A673 (cell line): Measurements from ENCODE around the gene TMEM255B. TPM values are rescaled to one million over a fixed set of nuclear protein-coding genes. Genes with fewer than 3 reads are reported as not detected.

Experiments used
- BruUV-seq: library from RNA; stranded (reverse); fragments of 400-500 nt; replicated peaks from 2 replicates; lab custom pipeline; 2021; lab: Mats Ljungman, UMichigan
- CTCF ChIA-PET: fragments of 300-600 bp; sonication (Branson Sonifier 250); formaldehyde crosslinking; loops from one replicate; lab custom pipeline; 2022; ENCODE audit warnings: antibody characterized with exemption; lab: Charles Lee
- POLR2A ChIA-PET: fragments of 300-600 bp; sonication (Branson Sonifier 250); formaldehyde crosslinking; loops from one replicate; lab custom pipeline; 2022; ENCODE audit warnings: antibody characterized with exemption; ENCODE audit not compliant: low non-redundant PET; lab: Charles Lee
- DNase-seq: peaks from one replicate; pipeline ENCODE4 v3.0.0-alpha.2; 2015; ENCODE audit warnings: low spot score
- H3K27ac ChIP-seq: fragments of 200-600 bp; sonication (generic); 2 replicates; pipeline ENCODE4 v1.5.1; 2016; ENCODE audit warnings: mixed run types, low read depth, mild to moderate bottlenecking, mixed read lengths, antibody characterized with exemption, low read length; ENCODE audit not compliant: poor library complexity, severe bottlenecking
- H3K27me3 ChIP-seq: fragments of 200-600 bp; sonication (generic); replicated peaks from 2 replicates; pipeline ENCODE4 v1.6.1; 2017; ENCODE audit warnings: mixed run types, low read depth, mild to moderate bottlenecking, mixed read lengths, antibody characterized with exemption, low read length; ENCODE audit not compliant: insufficient read depth, poor library complexity
- H3K36me3 ChIP-seq: fragments of 200-600 bp; sonication (generic); 2 replicates; pipeline ENCODE4 v1.6.1; 2016; ENCODE audit warnings: mixed run types, mild to moderate bottlenecking, mixed read lengths, antibody characterized with exemption, low read length; ENCODE audit not compliant: insufficient read depth, poor library complexity, severe bottlenecking
- H3K4me1 ChIP-seq: fragments of 200-600 bp; sonication (generic); 2 replicates; pipeline ENCODE4 v1.6.1; 2017; ENCODE audit warnings: mixed run types, mild to moderate bottlenecking, mixed read lengths, antibody characterized with exemption, low read length; ENCODE audit not compliant: insufficient read depth, poor library complexity, severe bottlenecking
- H3K4me3 ChIP-seq: fragments of 200-600 bp; sonication (generic); 2 replicates; pipeline ENCODE4 v1.5.1; 2016; ENCODE audit warnings: low read depth, mixed run types, mild to moderate bottlenecking, mixed read lengths, low read length; ENCODE audit not compliant: poor library complexity, severe bottlenecking
- H3K9me3 ChIP-seq: fragments of 200-600 bp; sonication (generic); 2 replicates; pipeline ENCODE4 v1.6.1; 2016; ENCODE audit warnings: mixed run types, low read depth, mild to moderate bottlenecking, mixed read lengths, antibody characterized with exemption, low read length; ENCODE audit not compliant: poor library complexity, severe bottlenecking
- CTCF ChIP-seq: fragments of 300-800, 200-600 bp; sonication (generic); conservative IDR thresholded peaks from 2 replicates; pipeline ENCODE4 v1.5.1; 2017; ENCODE audit warnings: low read depth, mild to moderate bottlenecking, antibody characterized with exemption, low read length, moderate library complexity, mixed read lengths
- EZH2 ChIP-seq: fragments of 200-600 bp; sonication (generic); IDR thresholded peaks from 2 replicates; pipeline ENCODE4 v1.6.1; 2017; ENCODE audit warnings: borderline replicate concordance, low read depth, mild to moderate bottlenecking, mixed read lengths, antibody characterized with exemption, low read length; ENCODE audit not compliant: poor library complexity, severe bottlenecking
- intact Hi-C: fragments of 100-400 bp; cut with micrococcal nuclease; formaldehyde crosslinking; loops from one replicate; pipeline ENCODE4 v1.10.0; 2022; ENCODE audit not compliant: unreplicated experiment
- total RNA-seq: library from RNA; stranded (reverse); gene quantifications from 2 replicates; pipeline ENCODE4 v1.2.3, GENCODE V29; 2021

Gene TMEM255B
- total RNA-seq, 1 experiment from 2014 or later = 0.06 TPM

DNA sequence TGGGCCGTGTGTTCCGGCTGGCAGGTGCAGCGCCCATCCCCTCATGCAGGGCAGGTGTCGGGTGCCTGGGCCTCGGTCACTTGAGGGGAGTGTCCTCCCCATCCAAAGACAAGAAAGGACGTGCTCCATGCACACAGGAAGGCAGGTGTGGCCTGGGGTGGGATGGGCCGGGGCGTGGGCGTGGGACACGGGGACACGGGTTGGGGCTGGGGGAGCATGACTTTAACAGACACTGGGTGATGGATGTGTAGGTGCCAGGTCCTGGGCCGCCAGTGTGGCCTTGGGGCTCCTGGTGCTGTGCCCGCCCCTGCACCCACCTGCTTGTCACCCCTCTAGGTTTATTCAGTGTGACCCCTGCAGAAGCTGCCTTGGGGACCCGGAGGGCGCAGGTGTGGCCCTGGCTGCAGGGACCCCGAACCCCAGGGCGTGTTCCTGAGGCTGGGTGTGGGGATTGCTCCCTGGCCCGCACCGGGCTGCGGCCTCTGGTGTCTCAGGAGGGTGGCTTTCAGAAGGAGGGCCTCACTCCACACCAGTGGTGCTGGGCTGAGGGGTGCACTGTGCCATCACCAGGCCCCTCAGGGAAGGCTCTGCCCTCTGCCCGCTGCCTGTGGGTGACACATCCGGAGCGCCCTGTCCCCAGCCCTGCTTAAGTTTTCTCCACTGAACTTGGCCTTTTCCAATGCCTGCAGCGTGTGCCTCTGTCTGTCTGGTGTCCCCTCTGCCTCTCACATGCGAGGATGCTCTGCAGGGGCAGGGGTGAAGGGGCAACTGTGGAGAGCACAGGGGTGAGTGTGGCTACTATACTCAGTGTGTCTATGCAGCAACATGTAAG lies 5.2 kb downstream of the TMEM255B start:
- Histone ChIP-seq H3K27me3 (peaks cover 53% of the 10 kb centered on the region), H3K9me3 (no peaks in the 10 kb centered on the region), H3K4me1 (no peaks in the 10 kb centered on the region), H3K27ac (no peak overlapping the region), H3K4me3 (no peak overlapping the region), H3K36me3 (no peaks in the 10 kb centered on the region)
- intact Hi-C loops = no loop called here
- BruUV-seq = no TSS peak
- POLR2A ChIA-PET = no interaction called here
- TF ChIP-seq EZH2 (no peak), CTCF (no peak)
- DNase-seq = no peak
- CTCF ChIA-PET = no interaction called here

- ChIA-PET CTCF (no interaction called here), POLR2A (no interaction called here)
- H3K4me3 ChIP-seq = no peak overlapping the region
- no peak for TF ChIP-seq CTCF
- no peak for TF ChIP-seq EZH2
- no peaks in the 10 kb centered on the region for H3K36me3 ChIP-seq
- no TSS peak for BruUV-seq
- no peak for DNase-seq
- intact Hi-C loops = no loop called here
- H3K9me3 ChIP-seq = no peaks in the 10 kb centered on the region
- H3K4me1 ChIP-seq = no peaks in the 10 kb centered on the region
- H3K27ac ChIP-seq = no peak overlapping the region
- H3K27me3 ChIP-seq = peaks cover 45% of the 10 kb centered on the region
These were observed 6.0 kb downstream of the TMEM255B start for GRCh38 chr13:113764793-113765563.

GRCh38 chr13:113765564-113765910 lies 6.5 kb downstream of the TMEM255B start:
- no peaks in the 10 kb centered on the region for H3K36me3 ChIP-seq
- no peak overlapping the region for H3K4me3 ChIP-seq
- H3K27me3 ChIP-seq = peaks cover 40% of the 10 kb centered on the region
- TF ChIP-seq EZH2 (no peak), CTCF (no peak)
- intact Hi-C loops = no loop called here
- BruUV-seq = no TSS peak
- no peak overlapping the region for H3K27ac ChIP-seq
- POLR2A ChIA-PET = no interaction called here
- no peaks in the 10 kb centered on the region for H3K4me1 ChIP-seq
- H3K9me3 ChIP-seq = no peaks in the 10 kb centered on the region
- CTCF ChIA-PET = no interaction called here
- peak; percentile 39 for DNase-seq
